ENCODE data around the gene CD38.
A peak's percentile ranks its signal among the peaks of the same experiment; 100 is the strongest.
"Not testable (repeated sequence)": the region's sequence is repeated elsewhere in the genome, so short reads cannot be mapped to it uniquely, and the experiment has no call there.

CD38 gene

DNA sequence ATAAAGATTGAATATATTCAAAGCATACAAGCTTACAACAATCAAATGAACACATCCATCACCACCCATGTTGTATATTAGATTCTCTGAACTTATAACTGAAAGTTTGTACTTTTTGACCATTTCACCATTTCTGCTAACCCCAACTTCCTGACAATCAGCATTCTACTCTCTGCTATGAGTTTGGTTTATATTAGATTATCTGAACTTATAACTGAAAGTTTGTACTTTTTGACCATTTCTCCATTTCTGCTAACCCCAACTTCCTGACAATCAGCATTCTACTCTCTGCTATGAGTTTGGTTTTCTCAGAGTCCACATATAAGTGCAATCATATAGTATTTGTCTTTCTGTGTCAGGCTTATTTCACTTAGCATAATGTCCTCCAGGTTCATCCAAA lies 15.7 kb upstream of the CD38 start:
- DNase-seq (ENCODE audit: low read depth): not testable (repeated sequence)

DNA sequence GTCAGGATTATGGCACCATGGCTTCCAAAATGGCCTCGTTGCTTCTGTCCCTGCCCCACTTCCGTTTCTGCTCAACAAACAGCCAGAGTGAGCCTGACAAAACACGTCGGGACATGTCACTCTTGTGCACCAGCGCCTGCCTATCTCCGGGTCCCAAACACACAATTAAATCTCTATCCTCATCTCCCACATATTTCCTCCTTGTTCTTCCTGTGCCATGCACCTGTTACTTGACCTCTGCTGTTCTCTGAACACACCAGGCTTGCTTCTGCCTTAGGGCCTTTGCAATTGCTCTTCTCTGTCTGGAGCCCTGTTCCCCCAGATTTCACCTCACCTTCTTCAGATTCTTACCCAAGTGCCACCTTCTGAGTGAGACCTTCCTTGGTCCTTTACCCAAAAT lies 12.7 kb upstream of the CD38 start:
- no peak for DNase-seq (ENCODE audit: low read depth)

DNA sequence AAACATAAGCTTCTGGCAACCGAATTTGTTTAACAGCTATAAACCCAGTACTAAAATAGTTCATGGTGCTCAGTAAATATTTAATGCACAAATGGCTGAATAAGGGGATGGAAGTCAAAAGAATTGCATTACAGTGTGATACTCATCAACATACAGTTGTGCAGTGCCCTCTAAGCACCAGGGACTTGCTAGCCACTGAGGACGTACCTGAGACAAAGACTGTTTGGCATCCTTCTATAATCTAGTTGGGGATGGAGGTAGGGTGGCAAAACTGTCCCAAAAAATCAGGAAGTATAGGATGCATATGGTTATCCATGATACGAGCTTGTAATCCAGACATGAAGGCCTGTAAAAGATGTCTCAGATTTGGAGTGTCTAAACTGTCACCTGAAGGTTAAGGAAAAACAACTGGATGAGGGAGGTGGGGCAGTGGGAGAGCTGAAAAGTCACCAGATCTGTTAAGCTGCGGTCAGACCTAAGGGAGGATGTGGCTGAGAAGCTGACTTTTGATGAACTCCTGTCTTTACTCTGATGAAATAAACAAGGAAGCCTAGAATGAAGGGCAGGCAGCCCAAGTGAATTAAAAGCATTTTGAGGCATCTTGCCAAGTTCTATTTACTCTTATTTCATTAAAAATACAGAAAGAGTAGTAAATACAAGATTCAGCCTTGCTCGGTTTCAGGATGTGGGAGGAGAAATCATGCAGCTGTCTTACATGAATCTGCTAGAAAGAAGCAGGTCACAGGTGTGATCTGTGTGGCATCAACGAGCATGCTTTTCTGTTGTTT lies 12.0 kb upstream of the CD38 start:
- DNase-seq (ENCODE audit: low read depth): peak; percentile 41

DNA sequence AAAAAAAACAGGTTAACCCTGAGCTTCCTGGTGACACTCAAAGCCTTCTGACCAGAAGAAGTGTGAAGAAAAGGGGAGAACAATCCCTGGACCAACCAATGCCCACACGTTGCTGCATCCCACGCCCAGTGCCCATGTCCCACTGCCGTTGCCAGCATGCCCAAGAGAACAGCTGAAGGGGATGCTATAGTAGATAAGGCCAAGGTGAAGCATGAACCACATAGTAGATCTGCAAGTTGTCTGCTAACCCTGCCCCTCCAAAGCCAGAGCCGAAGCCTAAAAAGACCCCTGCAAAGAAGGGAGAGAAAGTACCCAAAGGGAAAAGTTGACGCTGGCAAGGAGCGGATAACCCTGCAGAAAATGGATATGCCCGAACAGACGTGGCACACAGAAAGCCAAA lies 11.3 kb upstream of the CD38 start:
- no peak for DNase-seq (ENCODE audit: low read depth)

DNA sequence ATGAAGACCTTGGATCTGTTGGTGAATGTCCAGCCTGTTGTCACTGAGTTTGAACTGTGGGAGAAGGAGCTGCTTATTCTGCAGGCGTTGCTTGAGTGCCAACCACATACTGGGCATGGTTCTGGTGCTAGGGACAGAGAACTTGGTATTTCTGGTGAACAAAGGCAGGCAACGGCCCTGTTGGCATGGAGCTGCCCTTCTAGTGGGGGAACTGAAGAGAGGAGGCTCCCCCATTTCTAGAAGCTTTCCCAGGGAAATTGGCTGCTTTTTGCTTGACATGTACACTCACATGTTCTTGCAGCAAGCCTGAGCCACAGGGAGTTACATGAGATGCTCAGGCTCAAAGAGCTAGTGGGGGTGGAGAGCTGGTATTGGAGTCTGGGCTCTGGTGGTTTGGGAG lies 8.9 kb upstream of the CD38 start:
- DNase-seq (ENCODE audit: low read depth): no peak

DNA sequence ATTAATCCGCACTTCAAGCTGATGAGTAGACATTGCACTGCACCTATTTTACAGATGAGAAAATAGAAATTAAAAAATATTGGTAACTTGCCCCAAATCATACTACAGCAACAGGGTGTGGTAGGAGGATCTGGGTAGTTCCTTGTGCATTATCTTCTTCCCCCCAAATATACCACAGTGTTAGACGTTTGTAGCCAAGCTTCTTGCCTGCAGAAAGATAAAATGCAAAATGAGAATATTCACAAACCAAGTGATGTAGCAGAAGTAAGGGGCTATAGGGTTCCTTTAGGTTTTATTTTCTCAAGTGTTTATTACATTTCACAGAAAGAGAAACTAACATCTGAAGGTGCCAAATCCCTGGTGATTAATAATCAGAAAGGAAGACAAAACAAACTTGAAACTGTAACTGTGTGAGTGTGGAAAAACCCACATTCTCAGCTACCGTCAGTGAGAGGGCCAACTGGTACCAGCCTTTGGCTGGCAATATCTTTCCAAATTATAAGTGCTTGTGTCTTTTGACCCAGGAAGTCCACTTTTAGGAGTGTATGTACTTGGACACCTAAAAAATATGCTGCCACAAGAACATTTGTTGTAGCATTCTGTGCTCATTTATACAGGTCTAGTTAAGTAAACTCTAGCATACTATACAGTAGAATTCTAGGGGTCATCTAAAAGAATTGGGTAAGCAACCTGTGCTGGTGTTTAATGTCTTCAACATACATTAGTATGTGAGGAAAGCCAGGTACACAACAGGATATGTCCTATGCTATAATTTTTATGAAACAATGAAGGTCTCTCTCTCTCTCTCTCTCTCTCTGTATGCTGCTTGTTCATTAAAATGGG lies 6.7 kb upstream of the CD38 start:
- DNase-seq (ENCODE audit: low read depth): no peak

DNA sequence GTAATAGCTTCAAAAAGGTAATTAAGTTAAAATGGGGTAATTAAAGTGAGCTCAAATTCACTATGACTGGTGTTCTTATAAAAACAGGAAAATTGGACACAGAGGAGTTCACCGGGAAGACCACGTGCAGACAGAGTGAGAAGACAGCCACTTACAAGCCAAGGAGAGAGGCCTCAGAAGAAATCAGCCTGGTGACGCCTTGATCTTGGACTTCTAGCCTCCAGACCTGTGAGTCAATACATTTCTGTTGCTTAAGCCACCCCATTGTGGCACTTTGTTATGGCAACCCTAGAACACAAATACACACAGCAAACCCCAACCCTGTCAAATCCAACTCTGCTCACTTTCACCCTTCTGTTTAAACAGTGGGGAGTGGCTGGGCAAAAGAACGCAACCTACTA lies 4.1 kb upstream of the CD38 start:
- DNase-seq (ENCODE audit: low read depth): peak; percentile 29

DNA sequence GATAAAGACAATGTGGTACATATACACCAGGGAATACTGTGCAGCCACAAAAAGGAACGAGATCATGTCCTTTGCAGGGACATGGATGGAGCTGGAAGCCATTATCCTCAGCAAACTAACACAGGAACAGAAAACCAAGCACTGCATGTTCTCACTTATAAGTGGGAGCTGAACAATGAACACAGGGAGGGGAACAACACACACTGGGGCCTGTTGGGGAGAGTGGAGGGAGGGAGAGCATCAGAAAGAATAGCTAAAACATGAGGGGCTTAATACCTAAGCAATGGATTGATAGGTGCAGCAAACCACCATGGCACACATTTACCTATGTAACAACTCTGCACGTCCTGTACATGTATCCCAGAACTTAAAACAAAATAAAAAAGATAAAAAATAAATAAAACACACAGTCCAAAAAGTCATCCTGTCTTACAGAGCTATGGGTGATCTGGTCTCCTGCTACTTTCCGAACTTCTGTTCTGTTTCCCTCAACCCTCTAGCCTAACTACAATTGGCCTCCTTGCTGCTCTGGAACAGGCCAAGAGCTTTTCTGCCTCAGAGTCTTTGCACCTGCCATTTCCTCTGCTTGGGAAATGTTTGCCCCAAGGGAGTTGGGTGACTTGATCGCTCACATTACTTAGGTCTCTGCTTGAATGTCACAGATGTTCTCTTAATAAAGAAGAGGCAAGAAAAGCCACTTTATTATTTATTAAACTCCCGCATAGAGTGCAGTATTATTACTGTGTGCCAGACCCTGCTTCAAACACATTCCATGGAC lies 1.1 kb upstream of the CD38 start:
- DNase-seq (ENCODE audit: low read depth): no peak

DNA sequence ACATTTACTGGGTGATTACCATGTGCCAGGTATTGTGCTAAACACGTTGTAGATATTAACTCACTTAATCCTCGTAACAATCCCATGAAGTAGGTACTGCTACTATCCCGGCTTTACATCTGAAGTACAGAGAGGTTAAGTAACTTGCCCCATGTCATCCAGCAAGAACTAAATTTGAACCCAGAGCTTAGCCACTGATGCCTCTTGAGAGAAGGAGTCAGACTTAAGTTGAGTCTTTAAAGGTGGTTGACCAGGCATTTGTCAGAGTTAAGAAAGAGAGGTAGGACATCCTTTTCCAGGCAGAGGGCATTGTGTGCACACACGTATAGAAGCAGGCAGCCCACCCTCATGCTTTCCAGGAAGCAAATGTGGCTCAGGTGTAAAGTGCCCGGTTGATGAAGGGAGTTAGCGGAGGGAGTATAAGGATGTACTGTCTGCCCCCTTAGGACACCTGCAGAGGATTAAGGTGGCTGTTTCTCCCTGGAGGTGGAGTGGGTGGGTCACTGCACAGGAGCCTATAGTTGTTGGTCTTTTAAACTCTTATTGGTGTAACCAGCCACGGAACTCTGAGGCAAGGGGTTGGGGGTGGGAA lies 335 bp upstream of the CD38 start:
- DNase-seq (ENCODE audit: low read depth): no peak

DNA sequence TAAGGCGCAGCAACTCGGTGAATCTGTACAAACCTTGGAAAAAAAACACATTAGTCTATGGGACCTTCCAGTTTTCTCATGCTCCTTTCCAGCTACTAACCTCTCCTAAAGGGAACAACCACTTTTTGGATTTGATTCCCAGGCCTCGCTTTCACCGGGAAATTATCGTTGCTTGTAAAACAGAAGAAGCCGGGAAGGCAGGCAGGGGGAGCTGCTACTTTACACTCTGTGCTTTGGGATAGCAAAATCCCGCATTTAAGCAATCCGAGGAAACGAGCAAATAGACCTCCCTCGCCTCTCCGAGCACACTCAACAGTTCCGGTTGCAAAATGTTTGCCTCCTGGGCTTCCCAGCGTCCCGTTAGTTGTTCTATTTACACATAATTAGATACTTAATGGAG lies 1.2 kb downstream of the CD38 start:
- DNase-seq (ENCODE audit: low read depth): peak; percentile 74

DNA sequence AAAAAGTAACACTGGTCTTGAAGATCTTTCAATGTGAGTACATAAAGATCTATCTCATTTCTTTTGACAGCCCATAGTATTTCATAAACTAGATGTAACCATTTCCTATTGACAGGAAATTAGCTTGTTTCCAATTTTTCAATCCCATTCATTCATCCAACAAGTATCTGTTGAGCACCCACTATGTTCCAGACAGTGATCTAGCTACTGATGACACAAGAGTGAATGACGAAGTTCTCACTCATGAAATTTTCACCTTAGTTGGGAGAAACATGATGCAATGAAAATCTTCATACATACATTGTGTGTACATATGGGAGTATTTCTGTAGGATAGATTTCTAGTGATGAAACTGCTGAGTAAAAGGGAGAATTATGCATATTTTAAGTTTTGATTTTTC lies 1.7 kb downstream of the CD38 start:
- peak; percentile 18 for DNase-seq (ENCODE audit: low read depth)

DNA sequence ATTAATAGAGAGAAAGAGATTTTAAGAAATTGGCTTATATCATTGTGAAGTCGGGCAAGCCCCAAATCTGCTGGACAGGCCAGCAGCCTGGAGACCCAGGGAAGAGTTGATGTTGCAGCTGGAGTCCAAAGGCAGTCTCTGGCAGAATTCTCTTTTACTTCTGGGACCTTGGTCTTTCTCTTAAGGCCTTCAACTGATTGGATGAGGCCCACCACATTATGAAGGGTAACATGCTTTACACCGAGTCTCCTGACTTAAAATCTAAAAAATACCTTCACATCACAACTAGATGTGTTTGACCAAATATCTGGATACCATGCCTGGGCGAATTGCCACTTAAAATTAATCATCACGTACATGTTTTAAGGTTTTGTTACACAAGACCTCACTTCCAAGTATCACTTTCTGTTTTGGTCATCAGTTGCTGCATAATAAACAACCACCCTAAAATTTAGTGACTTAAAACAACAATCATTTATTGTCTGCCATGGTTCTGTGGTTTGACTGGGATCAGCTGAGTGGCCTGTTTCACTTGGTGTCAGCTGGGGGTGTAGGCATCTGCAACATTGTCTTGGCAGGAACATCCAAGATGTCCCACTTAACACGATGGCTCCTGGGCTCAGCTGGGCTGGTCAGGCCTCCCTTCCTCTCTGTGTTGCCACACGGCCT lies 3.4 kb downstream of the CD38 start:
- DNase-seq (ENCODE audit: low read depth): peak; percentile 64

DNA sequence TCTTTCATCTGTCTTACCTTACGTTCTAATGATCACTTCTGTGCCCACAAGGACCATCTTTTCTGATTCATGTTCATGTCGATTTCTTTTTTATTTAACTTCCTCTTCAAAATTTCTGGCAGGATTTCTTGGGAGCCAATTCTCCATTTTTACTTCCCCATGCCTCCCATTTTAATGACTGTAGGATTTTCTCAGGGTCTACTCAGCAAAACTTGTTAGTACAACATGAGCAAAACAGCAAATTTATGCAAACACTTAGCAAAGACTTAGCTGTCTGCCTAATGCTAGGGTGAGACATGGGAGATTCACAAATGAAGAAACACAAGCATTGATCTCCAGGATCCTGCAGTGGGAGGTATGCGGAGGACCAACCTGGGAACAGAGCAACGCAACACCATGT lies 5.5 kb downstream of the CD38 start:
- no peak for DNase-seq (ENCODE audit: low read depth)

DNA sequence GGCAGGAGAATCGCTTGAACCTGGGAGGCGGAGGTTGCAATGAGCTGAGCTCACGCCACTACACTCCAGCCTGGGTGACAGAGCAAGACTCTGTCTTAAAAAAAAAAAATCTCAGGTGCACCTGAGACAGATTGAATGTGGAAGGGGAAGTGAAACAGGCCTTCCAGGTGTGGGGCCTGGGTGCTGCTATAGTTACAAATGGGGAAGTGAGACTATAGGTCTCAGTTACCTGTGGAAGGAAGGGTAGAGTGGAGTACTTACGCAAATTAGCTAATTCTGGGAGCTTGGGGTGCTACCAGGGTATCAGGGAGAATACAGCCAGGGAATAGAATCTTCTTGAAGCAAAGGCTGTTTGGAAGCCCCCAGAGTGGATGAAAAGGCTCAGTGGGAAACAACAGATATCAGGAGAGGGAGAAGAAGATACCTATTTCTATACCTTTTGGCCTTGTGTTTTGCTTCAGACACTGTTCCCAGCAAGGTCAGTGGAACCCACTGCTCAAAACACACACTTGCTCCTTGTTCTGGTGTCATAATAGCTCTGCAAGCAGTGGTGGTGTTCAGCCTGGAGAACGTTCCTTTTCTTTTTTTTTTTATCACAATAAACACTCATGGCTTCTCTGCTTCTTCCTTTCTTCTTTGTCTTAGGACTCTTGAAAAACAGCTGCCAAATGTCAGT lies 7.0 kb downstream of the CD38 start:
- DNase-seq (ENCODE audit: low read depth): no peak

DNA sequence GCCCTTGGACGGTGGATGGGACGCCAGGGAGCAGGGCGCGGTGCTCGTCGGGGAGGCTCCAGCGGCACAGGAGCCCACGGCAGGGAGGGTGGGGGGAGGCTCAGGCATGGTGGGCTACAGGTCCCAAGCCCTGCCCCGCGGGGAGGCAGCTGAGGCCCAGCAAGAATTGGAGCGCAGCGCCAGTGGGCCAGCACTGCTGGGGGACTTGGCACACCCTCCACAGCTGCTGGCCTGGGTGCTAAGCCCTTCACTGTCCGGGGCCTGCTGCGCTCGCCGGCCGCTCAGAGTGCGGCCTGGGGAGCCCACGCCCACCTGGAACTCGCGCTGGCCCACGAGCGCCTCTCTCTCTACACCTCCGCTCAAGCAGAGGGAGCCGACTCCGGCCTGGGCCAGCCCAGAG lies 8.6 kb downstream of the CD38 start:
- no peak for DNase-seq (ENCODE audit: low read depth)

DNA sequence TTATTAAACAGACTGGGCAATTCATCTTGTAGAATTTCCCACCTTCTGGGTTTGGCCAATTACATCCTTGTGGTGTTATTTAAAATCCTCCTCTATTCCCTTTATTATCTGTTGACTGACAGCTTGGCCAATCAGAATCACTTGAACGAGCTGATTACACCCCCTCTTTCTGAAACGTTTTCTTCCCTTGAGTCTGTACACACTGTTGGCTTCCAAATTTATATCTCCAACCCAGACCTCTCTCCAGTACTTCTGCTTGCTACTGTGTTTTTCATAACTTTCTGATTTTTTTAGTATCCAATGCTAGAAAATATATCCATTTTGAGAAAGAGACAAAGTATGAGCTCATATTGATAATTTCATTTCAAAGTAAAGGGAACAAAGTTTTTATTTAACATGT lies 14.8 kb downstream of the CD38 start:
- no peak for DNase-seq (ENCODE audit: low read depth)

DNA sequence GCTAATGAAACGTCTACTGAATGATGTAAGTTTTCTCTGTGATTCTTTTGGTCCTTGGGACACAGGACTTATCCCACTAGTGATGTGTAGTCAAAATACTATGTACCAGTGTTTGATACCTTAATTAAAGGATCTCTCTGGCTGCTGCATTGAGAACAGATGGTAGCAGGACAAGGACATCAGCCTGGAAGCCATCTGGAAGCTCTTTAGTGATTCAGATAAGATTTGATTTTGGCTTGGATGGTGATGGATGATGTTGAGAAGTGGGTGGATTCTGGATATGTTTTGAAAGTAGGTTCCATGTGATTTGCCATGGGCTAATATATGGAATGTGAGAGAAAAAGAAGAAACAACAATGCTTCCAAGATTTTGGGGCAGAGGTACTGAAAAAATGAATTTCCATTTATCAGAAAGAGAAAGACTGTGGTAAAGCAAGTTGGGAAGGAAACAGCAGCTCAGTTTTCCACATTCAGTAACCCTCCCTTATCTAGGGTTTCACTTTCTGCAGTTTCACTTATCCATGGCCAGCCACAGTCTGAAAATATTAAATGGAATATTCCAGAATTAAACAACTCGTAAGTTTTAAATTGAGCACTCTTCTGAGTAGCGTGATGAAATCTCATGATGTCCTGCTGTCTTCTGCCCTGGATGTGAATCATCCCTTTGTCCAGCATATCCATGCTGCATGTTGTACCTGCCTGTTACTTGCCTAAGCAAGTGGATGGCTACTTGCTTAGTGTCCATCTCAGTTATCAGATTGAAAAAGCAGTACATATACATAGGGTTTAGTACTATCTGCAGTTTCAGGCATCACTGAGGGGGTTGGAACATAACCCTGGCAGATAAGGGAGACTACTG lies 15.6 kb downstream of the CD38 start:
- no peak for DNase-seq (ENCODE audit: low read depth)

DNA sequence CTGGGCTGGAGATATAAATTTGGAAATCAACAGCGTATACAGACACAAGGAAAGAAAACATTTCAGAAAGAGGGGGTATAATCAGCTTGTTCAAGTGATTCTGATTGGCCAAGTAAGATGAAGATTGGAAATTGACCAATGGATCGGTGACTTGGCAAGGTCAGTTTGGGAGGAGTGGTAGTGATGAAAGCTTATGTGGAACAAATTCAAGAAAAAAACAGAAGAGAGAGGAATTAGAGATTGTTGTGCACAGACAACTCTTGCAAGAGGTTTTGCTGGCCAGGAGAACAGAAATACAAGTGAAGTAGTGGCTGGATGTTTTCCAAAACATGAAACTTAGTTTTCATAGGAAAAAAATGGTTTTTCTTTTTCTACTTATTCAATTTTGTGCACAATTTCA lies 16.3 kb downstream of the CD38 start:
- DNase-seq (ENCODE audit: low read depth): no peak

DNA sequence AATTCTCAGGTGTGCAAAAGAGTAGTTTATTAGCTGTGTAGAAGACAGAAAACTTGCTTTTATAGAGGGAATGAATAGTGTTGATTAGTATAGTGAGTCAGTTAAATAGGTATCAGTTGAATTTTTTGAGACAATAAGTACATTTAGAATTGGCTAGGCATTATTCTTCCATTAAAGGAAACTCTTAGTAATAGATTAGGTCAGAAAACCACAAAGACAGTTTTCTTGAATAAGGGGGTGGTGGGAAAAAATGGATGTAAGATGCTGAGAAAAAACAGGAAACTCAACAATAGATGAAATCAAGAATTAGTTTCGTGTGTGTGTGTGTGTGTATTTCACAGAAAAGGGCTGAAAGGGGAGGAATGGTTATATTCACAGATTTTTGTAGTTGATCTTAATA lies 16.8 kb downstream of the CD38 start:
- no peak for DNase-seq (ENCODE audit: low read depth)

DNA sequence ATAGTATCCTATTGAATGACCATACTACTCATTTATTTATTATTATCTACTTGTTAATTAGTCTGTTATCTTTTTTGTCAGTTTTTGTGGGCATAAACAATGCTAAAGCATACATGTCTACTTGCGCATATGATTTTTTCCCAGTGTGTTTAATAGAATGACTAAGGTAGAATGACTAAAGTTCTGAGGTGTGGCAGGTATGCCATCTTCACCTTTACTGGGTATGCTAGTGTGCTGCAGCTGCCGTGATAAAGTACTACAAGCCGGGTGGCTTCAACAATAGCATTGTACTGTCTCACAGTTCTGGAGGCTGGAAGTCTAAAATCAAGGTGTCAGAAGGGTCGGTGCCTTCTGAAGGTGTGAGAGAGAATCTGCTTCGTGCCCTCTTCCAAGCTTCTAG lies 19.2 kb downstream of the CD38 start:
- no peak for DNase-seq (ENCODE audit: low read depth)
